GM21528 (cell line): ENCODE results near the gene MT3.
"Not testable (repeated sequence)": the region's sequence is repeated elsewhere in the genome, so short reads cannot be mapped to it uniquely, and the experiment has no call there.

Experiments used
- ATAC-seq: cut with Tn5 transposase; IDR thresholded peaks from one replicate; pipeline ENCODE4 v1.9.1; 2021; ENCODE audit warnings: mild to moderate bottlenecking, moderate library complexity; ENCODE audit not compliant: unreplicated experiment, low FRiP score

MT3 gene

DNA sequence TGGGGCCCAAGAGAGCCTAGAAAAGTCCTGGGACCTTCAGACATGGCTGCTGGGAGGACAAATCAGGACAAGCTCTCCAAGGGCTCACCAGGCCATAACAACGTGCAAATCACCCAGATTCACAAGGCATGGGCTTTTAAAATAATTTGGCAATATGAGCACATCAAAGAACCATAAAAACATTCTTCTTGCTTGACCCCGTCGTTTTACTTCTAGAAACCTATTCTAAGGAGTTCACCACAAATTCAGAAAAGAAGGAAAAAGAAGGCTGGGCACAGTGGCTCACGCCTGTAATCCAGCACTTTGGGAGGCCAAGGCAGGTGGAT, 12.1 kb upstream of the MT3 start:
- ATAC-seq, result no peak

DNA sequence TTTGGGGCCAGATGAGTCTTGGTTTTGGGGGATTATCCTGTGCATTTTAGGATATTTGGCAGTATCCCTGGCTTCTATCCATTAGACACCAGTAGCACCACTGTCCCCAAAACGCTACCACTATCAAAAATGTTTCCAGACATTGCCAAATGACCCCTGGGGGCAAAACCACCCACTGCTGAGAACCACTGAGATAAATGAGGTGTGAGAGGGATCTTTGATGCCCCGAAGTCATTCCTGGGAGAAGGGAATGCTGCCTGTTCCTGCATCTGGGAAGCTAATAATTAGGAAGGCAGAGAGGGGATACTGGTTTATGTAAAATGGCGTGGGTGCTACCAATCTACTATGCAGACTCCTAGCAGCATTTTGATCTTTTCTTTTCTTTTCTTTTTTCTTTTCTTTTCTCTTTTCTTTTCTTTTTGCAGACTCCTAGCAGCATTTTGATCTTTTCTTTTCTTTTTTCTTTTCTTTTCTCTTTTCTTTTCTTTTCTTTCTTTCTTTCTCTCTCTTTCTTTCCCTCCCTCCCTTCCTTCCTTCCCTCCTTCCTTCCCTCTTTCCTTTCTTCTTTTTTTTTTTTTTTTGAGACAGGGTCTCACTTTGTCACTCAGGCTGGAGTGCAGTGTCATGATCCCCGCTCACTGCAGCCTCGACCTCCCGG, 8.8 kb upstream of the MT3 start:
- no peak for ATAC-seq

DNA sequence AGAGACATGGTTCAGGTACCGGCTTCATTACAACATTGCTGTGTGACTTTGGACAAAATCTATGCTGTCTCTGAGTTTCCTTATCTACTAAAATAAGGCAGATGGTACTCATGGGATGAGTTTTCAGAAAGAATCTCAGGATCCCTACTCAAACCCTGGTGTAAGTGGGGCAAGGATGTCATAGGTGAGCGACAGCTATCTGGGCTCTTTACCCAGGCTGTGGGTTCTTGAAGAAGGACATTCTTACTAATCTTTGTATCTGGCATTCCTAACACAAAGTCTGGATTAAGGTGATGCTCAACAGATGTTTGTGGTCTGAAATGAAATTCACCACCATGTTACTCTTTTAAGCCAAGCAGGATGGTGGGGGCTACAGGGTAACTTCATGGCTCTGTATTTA, 6.4 kb upstream of the MT3 start:
- ATAC-seq, result not testable (repeated sequence)

DNA sequence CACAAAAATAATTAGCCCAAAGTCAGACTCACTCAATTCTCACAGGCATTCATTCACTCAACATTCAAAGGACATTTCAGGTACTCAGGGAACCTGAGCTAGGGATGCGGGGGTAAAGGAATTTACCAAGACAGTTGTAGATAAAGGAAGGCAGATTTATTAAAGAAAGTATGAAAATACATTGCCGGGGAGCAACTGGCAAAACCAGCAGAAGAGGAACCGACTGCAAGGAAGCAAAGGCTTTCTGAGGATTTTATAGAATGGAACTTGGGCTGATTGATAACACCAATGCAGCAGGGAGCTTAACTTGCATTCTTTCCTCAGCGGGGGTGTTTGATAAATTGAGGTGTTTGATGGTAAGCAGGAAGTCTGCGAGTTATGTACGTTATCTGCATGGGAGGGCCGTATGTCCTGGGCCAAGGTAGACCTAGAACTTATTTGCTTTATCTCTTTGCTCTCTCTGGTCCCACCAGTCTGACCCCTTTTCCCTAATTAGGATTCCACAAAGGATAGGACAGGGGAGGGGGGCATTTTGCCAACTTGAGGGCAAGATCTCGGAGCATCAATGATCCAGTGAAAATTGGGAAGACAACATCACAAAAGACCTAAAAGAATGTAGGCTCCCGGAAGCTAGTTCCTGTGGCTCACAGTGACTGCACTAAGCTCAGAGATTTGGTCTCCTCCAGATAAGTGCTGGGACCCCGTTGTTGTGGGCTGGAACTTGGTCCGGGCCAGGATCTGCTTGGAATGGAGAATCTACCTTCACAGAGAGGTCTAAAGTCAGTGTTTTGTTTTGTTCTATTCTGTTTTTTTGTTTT, 5.8 kb upstream of the MT3 start:
- ATAC-seq, result no peak

DNA sequence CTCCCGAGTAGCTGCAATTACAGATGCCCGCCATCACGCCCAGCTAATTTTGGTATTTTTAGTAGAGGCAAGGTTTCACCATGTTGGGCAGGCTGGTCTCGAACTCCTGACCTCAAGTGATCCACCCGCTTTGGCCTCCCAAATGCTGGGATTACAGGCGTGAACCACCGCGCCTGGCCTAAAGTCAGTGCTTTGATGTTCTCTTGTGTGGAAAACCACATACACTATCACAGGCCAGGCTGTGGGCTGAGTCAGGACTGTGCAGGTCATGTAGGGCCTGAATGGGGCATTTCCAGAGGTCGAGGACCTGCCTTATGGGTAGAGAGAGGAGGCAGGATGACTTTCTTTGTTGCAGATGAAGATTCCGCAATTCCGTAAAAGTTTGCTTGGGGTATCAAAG, 5.1 kb upstream of the MT3 start:
- ATAC-seq, result no peak

DNA sequence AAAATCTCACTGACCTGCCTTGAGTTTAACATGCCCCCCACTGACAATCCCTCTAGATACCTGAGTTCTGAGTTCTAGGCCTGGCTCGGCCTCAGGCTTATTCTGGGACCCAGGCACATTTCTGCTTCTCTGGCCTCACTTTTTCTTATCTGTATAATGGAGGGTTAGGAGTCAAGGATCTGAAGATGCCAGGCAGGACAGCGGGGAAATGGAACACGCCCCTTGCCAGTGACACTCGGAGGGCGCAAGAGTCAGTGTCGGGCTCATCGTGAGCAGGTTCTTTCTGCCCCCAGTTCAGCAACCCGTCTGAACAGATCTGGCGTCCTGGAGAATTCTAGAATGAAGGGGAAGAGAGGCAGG, 567 bp upstream of the MT3 start:
- no peak for ATAC-seq

DNA sequence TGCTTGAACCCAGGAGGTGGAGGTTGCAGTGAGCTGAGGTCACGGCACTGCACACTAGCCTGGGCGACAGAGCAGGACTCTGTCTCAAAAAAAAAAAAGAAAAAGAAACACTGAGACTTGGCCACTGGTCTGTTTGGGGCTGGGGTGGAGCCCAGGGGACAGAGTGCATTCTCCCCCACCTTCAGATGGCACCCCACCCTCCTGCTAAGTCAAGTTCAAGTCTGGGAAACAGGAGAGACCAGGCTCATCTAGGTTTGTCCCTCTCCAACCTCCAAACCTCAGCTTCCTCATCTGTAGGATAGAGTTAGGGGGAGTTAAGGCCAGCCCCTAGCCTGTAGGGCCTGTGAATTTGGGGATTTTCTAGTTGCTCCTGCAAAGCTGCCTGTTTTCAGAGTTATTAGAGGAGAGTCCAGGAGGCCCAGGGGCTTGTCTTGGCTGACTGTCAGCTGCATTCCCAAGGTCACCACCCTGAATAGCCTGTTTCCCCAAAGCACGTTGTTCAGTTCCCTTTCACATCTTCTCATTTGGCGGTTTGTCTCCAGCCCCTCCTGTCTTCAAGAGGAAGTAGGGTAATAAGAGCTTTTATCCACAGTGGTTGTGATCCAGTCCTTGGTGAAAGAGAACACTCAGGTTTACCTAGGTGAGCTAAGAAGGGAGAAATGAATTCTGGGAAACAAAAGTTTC, 2.2 kb downstream of the MT3 start:
- ATAC-seq, result no peak

DNA sequence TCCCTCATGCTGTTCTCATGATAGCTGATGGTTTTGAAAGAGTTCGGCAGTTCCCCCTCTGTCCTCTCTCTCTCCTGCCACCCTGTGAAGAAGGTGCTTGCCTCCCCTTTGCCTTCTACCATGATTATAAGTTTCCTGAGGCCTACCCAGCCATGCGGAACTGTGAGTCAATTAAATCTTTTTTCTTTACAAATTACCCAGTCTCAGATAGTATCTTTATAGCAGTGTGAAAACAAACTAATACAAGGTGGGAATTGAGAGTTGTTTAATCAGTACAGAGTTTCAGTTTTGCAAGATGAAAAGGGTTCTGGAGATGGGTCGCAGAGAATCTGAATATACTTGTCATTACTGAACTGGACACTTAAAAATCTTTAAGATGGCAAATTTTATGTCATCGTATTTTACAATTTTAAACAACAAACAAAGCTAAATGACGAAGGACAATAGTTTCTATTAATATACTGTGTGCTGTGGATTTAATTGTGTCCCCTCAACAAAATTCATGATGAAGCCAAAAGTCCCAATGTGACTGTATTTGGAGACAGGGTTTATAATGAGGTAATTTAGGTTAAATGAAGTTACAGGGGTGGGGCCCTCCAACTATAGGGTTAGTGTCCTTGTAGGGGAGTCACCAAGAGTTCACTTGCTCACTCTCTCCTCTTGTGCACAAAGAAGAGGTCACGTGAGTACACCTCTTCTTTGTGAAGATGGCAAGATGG, 4.4 kb downstream of the MT3 start:
- no peak for ATAC-seq

DNA sequence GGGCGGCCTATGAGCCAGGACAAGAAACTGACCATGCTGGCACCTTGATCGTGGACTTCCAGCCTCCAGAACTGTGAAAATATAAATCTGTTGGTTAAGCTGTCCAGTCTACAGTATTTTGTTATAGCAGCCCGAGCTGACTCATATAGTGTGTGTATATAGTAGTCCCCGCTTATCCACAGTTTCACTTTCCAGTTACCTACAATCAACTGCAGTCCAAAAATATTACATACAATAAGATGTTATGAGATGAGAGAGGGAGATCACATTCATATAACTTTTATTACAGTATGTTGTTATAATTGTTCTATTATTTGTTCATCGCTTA, 4.9 kb downstream of the MT3 start:
- ATAC-seq, result no peak

DNA sequence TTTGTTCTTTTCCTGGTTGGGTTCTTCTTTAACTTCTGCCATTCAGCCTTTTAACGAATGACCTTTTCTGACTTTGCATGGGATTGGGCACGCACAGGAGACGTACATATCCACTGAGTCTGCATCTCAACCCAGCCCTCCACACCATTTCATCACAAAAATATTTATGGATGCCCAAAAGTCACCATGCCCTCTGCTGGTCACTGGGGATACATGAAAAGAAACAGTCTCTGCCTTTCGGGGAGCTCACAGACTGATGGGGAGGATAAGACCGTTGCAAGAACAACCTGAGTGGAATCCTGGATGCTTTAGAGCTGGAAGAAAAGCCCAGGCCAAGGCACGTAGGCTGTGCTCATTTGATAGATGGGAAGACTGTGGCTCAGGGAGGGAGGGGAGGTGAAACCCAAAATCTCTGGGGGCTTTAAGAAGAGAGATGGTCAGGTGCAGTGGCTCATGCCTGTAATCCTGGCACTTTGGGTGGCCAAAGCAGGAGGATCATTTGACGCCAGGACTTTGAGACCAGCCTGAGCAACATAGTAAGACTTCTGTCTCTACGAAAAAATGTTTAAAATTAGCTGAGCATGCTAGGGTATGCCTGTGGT, 11.2 kb downstream of the MT3 start:
- no peak for ATAC-seq

DNA sequence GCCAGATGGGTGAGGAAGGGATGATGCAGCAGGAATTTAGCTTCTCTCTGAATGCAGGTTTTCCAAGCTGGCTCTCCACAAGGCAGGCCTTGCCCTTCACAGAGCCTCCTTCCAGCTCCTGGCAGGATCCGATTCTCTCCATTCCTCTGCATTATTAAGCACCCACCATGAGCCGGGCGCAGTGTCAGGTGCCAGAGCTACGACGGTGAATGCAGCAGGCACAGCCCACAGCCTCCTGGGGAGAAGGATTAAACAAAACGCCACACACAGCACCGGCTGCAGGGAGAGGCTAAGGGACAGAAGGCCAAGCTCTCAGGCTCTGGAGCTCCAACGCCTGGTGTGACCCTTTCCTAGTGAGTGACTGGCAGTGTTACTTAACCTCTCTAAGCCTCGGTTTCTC, 12.0 kb downstream of the MT3 start:
- ATAC-seq, result no peak

DNA sequence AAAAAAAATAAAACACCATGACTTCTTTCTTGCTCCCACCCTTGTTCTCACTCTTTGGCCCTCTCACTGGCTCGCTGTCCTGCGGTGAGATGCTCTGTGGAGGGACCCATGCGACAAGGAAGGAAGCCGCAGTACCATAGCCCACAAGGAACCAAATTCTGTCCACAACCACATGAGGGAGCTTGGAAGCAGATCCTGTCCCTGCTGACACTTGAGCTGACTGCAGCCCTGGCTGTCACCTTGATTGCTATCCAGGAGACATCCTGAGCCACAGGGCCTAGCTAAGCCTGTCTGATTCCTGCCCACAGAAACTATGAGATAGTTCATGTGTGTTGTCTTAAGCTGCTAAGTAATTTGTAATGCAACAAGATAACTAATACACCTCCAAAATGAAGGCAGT, 14.3 kb downstream of the MT3 start:
- no peak for ATAC-seq

DNA sequence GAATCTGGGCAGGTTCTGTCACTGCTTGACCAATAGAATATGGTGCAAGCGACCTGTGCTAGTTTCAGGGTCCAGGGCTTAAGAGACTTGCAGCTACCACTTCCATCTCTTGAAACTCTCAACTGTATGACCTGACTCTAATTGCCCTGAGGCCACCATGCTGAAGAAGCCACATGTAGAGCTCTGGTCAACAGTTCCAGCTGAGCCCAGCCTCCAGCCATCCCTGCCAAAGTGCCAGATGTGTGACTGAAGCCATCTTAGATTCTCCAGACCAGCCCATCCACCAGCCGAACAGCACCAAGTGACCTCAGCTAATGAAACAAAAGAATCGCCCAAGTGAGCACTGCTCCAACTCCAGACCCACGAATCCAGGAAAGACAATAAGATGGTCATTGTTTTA, 15.6 kb downstream of the MT3 start:
- no peak for ATAC-seq

DNA sequence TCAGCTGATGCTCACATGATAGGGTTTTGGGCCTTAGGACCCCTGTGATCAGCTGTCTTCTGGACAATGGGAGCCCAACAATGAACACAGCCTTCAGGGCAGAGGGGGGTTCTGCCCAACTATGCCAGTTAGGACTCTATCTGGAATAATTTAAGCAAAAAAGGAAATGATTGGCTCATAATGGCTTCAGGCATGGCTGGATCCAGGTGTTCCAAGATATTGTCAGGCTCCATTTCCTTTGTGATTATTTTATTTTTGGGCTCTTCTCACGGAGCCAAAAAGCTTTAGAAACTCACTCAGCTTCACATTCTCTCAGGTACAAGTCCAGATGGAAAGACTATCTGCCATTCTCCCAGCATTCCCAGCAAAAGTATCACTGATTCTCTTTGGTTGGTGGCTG, 16.1 kb downstream of the MT3 start:
- no peak for ATAC-seq

DNA sequence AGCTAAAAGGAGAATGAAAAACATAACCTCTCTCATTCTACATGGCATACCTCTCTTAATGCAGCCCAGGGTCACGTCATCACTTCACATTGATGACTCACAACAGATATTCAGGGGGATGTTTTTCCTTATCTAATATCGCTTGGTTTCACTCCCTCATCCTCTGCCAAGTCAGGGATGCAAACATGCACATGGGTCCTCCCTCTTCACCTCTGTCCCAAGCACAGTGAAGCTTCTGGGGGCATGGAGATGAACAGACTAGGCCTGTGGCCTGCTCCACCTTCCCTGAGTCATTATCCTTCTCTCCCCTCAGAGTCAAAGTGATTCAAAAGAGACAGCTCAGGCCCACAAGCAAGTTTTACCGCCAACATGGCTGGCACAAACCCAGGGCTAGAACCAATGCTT, 16.7 kb downstream of the MT3 start:
- no peak for ATAC-seq

DNA sequence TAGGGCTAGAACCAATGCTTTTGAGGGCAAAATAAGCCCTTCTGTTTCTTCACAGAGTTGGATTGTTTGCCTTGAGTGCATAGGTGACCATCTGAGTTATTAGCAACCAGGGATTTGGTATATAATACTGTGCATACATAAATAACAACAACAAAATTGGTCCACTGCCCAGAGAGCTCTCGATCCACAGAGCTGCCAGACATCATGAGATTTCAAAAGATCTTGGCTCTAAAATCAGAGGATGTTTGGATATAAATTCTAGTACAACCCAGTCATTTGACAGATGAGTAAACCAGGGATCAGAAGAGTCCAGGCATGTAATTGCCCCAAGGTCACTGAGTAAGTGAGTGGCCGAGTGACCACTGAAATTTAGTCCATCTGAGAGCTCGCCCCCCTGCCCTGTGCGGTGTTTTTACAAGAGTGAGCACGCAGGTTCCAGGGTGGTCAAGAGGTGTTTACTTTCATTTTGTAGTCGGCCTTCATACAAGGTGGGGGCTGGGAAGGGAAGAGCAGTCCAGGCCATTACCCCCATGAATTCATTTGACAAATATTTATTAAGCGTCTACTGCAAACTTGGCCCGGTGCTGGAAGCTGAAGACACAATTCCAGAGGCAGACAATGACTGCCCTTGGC, 17.3 kb downstream of the MT3 start:
- no peak for ATAC-seq

DNA sequence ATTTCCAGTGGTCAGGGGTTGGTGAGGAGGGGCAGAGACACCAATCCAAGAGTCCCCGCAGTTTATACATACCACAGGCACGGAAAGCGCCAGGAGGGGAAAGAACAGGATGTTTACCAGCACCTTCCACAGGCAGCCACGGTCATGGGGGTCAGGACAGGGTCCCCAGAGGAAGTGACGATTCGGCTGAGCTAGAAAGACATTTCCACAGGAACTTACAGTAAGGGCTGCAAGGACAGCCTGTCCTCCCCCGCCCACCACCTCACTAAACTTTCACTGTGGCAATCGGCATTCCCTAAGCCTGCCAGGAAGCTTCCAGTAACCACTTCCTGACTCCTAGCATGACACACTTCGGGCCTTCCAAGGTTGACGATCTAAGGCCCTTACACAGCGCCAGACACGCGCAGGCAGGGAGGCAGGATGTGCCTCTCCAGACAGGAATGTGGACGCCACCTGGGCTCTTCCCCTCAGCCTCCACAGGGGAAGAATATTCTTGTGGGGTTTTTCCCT, 17.8 kb downstream of the MT3 start:
- ATAC-seq, result no peak

DNA sequence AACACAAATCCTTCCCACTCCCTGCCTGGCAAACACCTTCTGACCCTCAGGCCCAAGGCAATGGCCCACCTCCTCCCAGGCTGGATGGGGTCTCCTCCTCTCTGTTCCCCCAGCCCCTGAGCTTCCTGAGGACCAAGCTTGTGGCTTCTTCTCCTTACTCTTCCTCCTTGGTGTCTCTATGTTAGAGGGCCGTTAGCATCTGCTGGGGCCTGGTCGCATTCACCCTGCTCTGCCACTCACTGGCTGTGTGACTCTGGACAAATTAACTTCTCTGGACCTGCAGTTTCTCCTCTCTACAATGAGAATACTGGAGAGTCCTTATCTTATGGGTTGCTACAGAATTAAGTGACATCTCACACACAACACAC, 18.3 kb downstream of the MT3 start:
- no peak for ATAC-seq

DNA sequence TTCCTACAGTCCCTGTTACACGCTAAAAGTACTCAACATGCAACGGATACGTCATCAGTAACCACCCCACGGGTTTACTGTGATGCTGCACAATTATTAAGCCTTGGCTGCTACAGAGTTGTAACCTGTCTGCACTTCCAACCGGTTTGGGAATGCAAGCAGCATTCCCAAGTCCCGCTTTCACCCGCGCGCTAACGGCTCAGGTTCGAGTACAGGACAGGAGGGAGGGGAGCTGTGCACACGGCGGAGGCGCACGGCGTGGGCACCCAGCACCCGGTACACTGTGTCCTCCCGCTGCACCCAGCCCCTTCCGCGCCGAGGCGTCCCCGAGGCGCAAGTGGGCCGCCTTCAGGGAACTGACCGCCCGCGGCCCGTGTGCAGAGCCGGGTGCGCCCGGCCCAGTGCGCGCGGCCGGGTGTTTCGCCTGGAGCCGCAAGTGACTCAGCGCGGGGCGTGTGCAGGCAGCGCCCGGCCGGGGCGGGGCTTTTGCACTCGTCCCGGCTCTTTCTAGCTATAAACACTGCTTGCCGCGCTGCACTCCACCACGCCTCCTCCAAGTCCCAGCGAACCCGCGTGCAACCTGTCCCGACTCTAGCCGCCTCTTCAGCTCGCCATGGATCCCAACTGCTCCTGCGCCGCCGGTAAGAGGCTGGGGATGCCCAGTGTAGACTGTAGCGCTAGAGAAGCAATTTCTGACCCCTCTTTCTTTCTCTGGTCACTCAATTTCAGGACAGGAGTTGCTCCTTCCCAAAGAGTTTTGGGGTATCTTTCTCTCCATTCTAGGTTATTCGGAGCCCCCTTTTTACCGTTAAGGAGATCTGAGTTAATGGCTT, 18.9 kb downstream of the MT3 start, which contains the start of gene MT2A:
Gene MT2A (plus strand): TSS at position 542 of the 833 bp plus-strand sequence. CDS start 72 bp downstream, at position 614.
- ATAC-seq, result peak; percentile 80
